ENCODE data around the gene SPOPL. TPM values are rescaled to one million over a fixed set of nuclear protein-coding genes. Genes with fewer than 3 reads are reported as not detected.

Gene SPOPL
- total and polyA plus RNA-seq, 2 of the 4 experiments (the other 2 are of a cell fraction): 4.8 to 20.3 TPM

- no peak overlapping the region for H2AFZ ChIP-seq (replicated peaks; ENCODE audit: low read length, poor library complexity)
- no peaks in the 10 kb centered on the region for H3K79me1 ChIP-seq (ENCODE audit: low read depth in 1 of 2, low read length in 2 of 2)
- H4K91ac ChIP-seq (ENCODE audit: insufficient read depth, low read depth, low read length): no peak overlapping the region
- H3K9ac ChIP-seq (ENCODE audit: low read depth, low read length): no peak overlapping the region
- H2BK5ac ChIP-seq (ENCODE audit: low read depth, low read length, poor library complexity, severe bottlenecking): no peak overlapping the region
- no peak overlapping the region for H3K4ac ChIP-seq (ENCODE audit: low read depth, low read length)
- H4K20me1 ChIP-seq (ENCODE audit: insufficient read depth, low read length): no peaks in the 10 kb centered on the region
- dilution Hi-C loops (cut with HindIII; ENCODE audit: low sequenced_read_pairs, unreplicated experiment): no loop called here
- no peak overlapping the region for H3K4me3 ChIP-seq (ENCODE audit: insufficient read depth, low read depth, low read length)
- no peak overlapping the region for H3K27ac ChIP-seq (ENCODE audit: insufficient read depth, low read length)
- H3K9me3 ChIP-seq (ENCODE audit: control insufficient read depth, insufficient read depth, low read length): no peaks in the 10 kb centered on the region
- ATAC-seq (ENCODE audit: low read depth) (no peak), DNase-seq (no peak)
- H3K4me1 ChIP-seq (ENCODE audit: control insufficient read depth, insufficient read depth, low read length): no peaks in the 10 kb centered on the region
- H3K18ac ChIP-seq (ENCODE audit: low read depth, low read length): no peak overlapping the region
- peaks cover 3% of the 10 kb centered on the region; the same call in 1 of the 2 replicates for H3K36me3 ChIP-seq (ENCODE audit: control insufficient read depth, insufficient read depth, low read length)
- H2BK15ac ChIP-seq (ENCODE audit: low read depth, low read length): no peak overlapping the region
- H4K5ac ChIP-seq (ENCODE audit: low read depth, low read length): no peak overlapping the region
- H3K23ac ChIP-seq (ENCODE audit: low read depth, low read length): no peak overlapping the region
- H3K14ac ChIP-seq (replicated peaks; ENCODE audit: low read depth, low read length): no peak overlapping the region
- in situ Hi-C loops (cut with MboI; ENCODE audit: low sequenced_read_pairs): no loop called here
- intact Hi-C loops (cut with micrococcal nuclease): no loop called here
- no peaks in the 10 kb centered on the region for H3K27me3 ChIP-seq (ENCODE audit: control insufficient read depth, insufficient read depth, low read length)
- H2BK20ac ChIP-seq (ENCODE audit: low read depth, low read length): no peak overlapping the region
- WGBS, 2 experiments (ENCODE audit: extremely low coverage in 2 of 2, insufficient read length in 1 of 2): no CpG with 5 or more reads among the region's 1 CpG
- H3K9me1 ChIP-seq (ENCODE audit: insufficient read depth, low read length): no peaks in the 10 kb centered on the region
- no peak overlapping the region for H3K56ac ChIP-seq (ENCODE audit: extremely low read depth, insufficient read depth, low read length)
- H4K8ac ChIP-seq (ENCODE audit: low read depth in 2 of 2, low read length in 2 of 2): no peak overlapping the region
- CTCF ChIA-PET: no interaction called here
- no peak overlapping the region for H2AK9ac ChIP-seq (replicated peaks; ENCODE audit: low read depth, low read length, poor library complexity)
- no peak overlapping the region for H2AK5ac ChIP-seq (ENCODE audit: low read depth, low read length)
- BruUV-seq (replicated peaks): no TSS peak
- H3K4me2 ChIP-seq (ENCODE audit: low read depth, low read length): no peak overlapping the region
- POLR2A ChIA-PET (ENCODE audit: unreplicated experiment): interaction anchor here (0.6 kb wide), 1 partner anchor 124 kb away, joined by 3 read pairs; no protein-coding TSS in a partner anchor
- no peak for TF ChIP-seq CEBPB (IDR thresholded peaks at IDR 0.05; ENCODE audit: low read depth, low read length)
- no peak for TF ChIP-seq BHLHE40 (IDR thresholded peaks at IDR 0.05; ENCODE audit: low read depth, low read length)
- no peak for TF ChIP-seq USF2 (IDR thresholded peaks at IDR 0.05; ENCODE audit: low read depth, low read length)
- TF ChIP-seq FOS (IDR thresholded peaks at IDR 0.05; ENCODE audit: low read depth, low read length): no peak
- no peak for TF ChIP-seq RAD21 (IDR thresholded peaks at IDR 0.05; ENCODE audit: low read length)
- TF ChIP-seq SMC3 (IDR thresholded peaks at IDR 0.05; ENCODE audit: low read depth, low read length): no peak
- TF ChIP-seq, protein P1, sequence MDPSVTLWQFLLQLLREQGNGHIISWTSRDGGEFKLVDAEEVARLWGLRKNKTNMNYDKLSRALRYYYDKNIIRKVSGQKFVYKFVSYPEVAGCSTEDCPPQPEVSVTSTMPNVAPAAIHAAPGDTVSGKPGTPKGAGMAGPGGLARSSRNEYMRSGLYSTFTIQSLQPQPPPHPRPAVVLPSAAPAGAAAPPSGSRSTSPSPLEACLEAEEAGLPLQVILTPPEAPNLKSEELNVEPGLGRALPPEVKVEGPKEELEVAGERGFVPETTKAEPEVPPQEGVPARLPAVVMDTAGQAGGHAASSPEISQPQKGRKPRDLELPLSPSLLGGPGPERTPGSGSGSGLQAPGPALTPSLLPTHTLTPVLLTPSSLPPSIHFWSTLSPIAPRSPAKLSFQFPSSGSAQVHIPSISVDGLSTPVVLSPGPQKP (IDR thresholded peaks at IDR 0.05; ENCODE audit: borderline replicate concordance, low read depth, low read length): no peak
- no peak for TF ChIP-seq POLR2A (IDR thresholded peaks at IDR 0.05; ENCODE audit: low read depth, low read length)
- no peak for TF ChIP-seq RFX5 (IDR thresholded peaks at IDR 0.05; ENCODE audit: low read depth, low read length)
- no peak for TF ChIP-seq CTCF (conservative IDR thresholded peaks at IDR 0.05; ENCODE audit: low read depth, low read length)
- TF ChIP-seq CHD1 (IDR thresholded peaks at IDR 0.05; ENCODE audit: low read depth, low read length): no peak
- no peak for TF ChIP-seq RCOR1 (IDR thresholded peaks at IDR 0.05; ENCODE audit: insufficient replicate concordance, low read length)
- TF ChIP-seq MXI1 (IDR thresholded peaks at IDR 0.05; ENCODE audit: borderline replicate concordance, low read depth, low read length): no peak
- no peak for TF ChIP-seq NFE2L2 (IDR thresholded peaks at IDR 0.05; ENCODE audit: low read depth, low read length)
- no peak for TF ChIP-seq MAZ (IDR thresholded peaks at IDR 0.05; ENCODE audit: borderline replicate concordance, low read depth, low read length)
- TF ChIP-seq MAFK (IDR thresholded peaks at IDR 0.05; ENCODE audit: low read depth, low read length): no peak
- H2BK120ac ChIP-seq (ENCODE audit: low read depth, low read length): no peak overlapping the region
These were observed 58.1 kb downstream of the SPOPL start for GRCh38 chr2:138559641-138560040.
